H4 (cell line): Measurements from ENCODE around the gene CCDC60. TPM values are rescaled to one million over a fixed set of nuclear protein-coding genes. Genes with fewer than 3 reads are reported as not detected.

Experiments
- DNase-seq: peaks from one replicate; pipeline ENCODE4 v3.0.0-alpha.2; 2015; ENCODE audit warnings: low spot score
- total RNA-seq: library from RNA; depleted of rRNA; stranded (reverse); fragments of >200 nt; shearing (Covaris generic); gene quantifications from 2 replicates; pipeline ENCODE4 v1.2.3, GENCODE V29; 2014; rRNA removed

The CCDC60 gene, protein sequence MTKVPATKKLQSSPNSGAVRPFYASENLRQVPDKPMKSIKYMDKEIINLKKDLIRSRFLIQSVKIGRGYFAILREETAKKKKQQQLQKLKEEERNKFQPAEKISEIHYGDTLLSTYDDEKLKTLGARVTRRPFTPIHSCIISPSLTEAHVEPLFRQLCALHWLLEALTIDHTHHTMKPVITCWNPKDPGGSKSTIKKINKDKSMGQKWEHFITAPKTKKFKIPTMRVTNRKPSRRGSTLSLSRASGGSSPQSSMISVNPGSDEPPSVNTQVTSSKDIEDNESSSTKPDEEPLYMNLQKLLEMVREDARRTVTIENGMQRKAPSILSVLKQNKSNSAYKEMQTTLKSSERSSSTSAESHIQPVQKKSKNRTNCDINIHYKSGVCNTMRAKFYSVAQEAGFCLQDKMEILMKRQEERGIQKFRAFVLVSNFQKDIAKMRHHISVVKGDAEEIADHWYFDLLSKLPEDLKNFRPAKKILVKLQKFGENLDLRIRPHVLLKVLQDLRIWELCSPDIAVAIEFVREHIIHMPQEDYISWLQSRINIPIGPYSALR
- not detected in 2 replicates for total RNA-seq

DNA sequence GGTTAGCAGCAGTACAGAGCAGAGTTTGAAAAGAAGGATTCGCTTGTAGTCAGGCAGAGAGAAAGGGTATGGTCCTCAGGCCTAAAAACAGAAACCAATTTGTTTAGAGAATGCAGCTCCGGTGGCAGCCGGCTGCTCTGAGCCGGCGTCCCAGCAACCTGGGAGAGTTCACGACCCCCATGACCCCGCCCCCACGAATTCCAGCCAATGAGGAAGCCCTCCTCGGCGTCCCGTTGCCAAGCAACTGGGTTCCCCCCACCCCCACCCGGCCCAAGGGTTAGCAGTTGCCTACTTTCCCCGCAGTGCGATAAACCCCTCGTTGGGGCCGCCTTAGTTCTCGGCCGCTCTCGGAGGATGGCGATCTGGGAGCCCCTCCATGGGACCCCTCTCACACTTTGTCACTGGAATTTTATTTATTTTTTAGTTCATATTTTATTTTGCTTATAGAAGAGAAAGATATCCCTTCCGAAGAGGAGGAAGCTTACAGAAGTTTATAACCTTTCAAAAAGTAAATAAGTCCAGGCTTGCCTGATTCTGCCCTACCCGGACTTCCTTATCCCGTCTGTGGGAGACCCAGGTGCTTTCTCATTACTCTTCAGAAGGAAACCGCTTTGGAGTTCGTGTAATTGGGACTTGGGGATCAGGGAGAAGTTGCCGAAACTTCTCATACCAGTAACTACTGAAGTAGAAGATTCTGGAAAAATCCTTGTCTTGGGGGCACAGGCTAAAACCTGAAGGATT lies at the start of gene CCDC60:
Gene CCDC60, plus strand, starts transcription at position 300 of the 741 bp plus-strand sequence. CDS start 448 bp downstream, outside the sequence.
- DNase-seq, result no peak

DNA sequence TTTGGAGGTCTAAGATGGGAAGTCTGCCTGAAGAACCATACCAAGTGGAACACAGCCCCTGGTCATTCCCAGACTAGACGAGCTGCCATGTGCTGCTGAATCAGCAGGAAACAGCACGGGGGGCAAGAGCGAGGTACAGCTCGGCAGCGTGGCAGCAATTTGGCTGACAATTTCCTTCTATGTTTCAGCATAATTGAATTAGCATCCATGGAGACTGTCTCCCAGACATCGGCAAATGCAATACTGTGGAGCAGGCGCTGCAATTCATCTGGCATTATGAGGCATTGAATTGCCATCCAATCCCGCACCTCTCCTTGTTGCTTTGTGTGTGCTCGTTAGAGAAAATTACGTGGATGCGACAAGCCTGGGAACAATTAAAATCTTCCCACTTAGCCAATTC lies 46.0 kb upstream of the CCDC60 start:
- no peak for DNase-seq

DNA sequence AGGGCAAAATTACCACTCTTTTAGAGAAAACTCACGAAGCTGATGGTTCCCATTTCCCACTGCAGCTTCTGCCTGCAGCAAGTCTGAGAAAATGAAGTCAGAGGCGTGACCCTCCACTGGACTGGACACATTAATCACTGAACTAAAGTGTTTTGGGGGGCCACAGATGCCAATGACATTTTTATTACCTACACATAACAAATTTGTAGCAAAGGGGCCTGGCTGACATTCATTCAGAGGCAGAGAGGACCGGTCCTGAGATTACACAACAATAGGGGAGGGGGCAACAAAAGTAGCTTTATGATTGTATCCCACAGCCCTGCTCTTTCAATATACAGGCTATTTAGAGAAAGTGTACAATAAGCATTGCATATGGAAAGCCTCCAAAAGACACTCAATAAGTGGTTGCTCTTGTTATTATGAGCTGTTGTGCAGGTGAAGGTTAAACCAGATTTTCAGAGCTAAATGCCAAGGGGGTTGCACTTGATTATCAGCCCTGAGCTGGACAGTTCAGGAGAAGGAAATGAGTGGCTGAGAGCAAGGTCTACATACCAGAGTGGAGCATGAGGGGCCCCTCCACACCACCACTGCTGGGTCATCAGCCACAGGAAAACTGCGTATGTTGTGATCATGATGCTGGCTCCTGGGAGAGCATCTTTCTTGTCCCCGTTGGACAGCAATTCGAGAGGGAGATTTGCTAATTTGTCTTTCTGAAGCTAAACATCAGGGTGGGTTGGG lies 41.5 kb upstream of the CCDC60 start:
- no peak for DNase-seq

DNA sequence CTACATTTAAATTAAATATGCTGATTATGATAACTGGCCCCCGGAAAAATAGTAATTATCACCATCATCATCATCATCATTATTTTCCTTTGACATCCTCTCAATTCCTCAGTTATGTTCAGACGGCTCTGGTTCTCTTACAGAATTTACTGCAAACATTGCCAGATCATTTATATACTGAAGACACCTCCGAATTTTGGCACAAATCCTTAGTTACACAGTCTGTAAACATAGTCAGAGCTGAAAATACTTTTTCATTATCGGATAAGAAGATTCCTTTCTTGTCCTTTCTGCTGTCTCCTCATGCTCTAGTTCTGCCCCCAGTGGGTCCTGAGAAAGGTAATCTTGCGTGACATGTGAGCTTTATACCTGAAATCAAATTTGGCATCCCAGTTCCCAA lies 40.3 kb upstream of the CCDC60 start:
- DNase-seq, result no peak

DNA sequence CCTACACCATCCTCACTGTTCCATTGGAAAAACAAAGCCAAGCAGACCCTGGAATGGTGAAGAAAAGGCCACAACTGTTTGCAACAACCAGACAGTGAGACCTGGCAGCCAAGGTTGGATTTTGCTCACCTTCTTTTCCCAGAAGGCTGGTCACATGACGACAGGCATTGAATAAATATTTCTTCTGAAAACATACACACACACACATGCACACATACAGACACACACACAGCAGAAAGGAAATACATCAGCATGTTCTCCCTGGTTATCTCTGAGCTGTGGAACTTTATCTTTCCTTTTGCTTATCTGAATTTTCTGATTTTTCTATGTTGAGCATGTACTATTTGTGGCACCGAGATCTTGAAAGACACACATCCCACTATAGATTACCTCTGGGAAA lies 38.0 kb upstream of the CCDC60 start:
- no peak for DNase-seq

DNA sequence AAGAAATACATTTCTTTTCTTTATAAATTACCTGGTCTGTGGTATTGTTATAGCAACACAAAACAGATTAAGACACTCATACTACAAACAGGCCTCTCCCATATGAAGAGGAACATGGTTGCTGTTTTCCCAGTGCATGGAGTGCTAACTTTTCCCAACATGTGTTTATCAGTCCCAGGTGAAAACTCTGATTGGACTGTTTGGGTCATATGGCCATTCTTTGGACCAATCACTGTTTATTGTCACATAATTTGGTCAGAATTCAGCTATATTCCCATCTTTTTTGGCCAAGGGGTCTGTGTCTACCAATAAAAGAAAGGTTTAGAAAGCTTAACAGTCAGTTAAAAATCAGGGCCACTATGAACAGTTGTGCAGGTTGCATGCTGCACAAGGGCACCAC lies 35.4 kb upstream of the CCDC60 start:
- DNase-seq, result no peak

DNA sequence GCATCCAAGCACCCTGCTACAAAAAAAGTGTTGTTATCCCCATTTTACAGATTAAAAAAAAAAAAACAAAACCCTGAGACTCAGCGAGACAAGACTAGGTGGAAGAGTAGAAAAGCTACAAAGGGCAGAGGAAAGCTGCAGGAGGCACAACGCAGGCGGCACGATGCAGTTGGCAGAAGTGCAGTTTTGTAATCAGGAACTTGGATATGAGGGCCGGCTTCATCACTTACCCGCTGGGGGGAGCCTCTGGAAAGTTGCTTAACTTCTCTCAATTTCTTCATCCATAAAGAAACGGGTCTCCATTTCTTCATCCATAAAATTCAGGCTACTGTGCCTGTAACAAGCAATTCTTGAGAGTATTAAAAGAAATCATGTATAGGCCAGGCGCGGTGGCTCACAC lies 33.1 kb upstream of the CCDC60 start:
- DNase-seq, result no peak

DNA sequence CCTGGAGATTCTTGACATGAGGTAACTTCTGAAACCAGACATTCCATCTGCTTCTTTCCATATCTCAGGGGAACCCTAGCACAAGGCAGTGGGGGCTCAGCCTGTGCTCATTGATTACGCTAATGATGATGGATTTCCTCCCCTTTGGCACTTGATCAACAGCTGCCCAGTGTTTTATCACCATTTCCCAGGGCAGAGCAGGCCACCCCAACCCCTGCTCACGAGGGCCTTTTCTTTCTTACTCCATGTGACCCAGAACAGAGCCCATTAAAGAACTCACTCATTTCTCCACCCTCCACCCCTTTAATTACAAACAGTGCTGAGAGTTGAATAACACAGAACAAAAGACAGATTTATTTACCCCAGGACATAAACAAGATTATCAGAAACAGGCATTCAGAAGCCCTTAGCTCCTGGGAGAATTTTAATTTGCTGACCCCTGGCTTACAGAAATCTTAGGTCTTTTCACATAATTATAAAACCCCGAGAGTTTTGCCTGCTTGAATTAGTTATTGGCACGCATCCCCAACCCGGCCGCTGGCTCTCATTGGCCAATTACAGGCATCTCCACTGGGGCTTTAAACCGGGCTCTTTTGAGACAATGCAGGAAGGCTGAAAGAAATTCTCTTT lies 32.0 kb upstream of the CCDC60 start:
- no peak for DNase-seq

DNA sequence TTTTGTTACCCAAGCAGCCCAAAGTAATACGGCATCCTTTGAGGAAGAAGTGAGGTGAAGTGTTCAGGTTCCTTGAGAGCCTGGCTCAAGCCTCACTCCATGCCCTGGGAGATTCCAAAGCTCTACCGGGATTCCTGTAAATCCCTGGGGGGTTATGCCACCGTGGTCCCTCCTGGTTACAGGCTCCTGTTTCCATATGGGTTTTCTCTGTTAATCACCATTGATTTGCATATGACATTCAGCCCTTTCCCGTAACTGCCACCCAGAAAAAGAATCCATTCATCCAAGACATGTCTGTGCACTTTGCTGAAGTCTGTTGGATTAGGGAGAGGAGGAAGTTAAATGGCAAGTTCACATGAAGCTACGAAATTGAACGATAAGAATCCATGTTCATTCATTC lies 27.9 kb upstream of the CCDC60 start:
- no peak for DNase-seq

DNA sequence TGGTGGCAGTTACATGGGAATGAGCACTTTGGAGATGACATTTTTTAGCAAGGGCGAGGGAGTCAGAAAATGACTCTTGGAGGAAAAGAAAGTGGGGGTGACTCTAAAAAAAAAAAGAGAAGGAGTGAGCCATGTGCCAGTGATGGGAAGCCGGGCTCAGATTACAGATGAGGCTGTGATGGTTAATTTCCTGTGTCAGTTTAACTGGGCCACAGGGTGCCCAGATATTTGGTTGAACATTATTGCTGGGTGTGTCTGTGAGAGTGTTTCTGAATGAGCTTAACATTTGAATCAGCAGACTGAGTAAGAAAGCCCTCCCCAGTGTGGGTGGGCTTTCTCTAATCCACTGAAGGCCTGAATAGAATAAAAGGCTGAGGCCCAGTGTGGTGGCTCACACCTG lies 26.8 kb upstream of the CCDC60 start:
- DNase-seq, result no peak

DNA sequence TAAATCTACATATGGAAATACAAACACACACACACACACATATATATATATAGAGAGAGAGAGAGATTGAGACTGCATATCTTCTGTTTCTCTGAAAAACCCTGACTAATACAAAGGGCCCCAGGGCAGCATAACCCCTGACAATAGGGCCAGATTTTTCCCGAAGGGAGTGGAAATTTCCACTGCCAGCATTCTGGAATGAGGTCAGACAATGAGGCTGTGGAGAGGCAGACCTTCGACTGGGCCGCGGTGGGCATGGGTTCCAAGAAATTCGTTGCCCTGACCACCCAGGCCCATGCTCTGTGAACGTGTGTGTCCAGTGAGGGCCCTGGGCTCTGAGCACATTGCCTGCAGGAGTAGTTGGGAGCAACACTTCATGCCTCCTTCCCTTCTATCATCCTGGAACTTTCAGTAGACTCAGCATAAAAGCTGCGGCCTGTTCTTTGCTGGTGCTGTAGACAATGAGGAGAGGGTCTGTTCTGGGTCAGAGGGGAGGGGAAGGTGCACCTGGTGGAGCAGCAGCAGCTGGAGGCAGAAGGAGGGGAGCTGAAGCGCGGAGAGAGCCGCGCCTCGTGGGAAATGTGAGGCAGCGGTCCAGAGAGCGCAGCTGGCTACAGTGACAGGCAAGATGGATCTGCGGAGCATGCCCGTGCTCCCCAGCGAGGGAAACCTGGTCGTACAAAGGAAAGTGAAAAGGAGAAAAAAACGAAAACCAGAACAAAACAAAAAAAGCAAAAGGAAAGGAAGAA lies 25.6 kb upstream of the CCDC60 start:
- no peak for DNase-seq

DNA sequence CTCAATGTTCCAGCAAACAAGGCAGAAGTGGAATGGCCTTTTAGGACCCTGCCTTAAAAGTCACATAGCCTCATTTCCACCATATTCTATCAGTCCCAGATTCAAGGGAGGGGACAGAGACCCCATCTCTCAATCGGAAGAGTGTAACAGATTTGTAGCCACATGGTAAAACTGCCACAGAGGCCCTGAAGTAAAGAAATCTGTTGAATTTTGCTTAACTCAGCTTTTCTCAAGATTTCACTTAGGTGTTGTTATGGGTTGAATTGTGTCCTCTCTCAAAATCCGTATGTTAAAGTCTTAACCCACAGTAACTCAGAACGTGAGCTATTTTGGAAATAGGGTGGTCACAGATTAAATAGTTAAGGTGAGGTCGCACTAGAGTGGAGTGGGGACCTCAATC lies 22.7 kb upstream of the CCDC60 start:
- no peak for DNase-seq

DNA sequence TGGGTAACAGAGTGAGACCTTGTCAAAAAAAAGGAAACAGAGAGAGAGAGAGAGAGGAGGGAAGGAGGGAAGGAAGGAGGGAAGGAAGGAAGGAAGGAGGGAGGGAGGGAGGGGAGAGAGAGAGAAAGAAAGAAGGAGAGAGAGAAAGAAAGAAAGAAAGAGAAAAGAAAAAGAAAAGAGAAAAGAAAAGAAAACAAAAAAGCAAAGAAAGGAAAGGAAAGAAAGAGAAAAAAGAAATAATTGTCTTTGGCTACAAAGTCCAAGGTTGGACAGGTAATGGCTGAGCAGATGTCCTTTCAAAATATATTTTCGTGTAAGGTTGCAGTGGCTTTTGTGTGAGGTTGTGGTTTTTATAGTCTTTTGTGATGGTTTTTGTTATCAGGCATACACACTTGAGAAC lies 21.6 kb upstream of the CCDC60 start:
- no peak for DNase-seq

DNA sequence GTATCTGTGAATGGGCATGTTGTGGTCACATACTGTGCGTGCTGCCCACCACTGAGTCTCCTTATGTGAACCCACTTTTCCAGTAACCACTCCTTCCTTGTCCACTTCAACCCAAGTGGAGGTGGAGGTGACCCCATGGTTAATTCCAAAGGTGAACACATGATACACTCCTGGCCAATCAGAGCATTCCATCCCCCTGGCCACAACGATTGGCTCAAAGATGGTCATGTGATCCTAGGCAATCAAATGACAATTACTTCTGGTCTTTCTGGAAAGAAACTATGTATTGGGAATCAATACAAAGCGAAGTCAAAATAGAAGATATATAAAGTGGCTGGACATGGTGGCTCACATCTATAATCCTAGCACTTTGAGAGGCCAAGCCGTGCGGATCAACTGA lies 20.2 kb upstream of the CCDC60 start:
- DNase-seq, result no peak

DNA sequence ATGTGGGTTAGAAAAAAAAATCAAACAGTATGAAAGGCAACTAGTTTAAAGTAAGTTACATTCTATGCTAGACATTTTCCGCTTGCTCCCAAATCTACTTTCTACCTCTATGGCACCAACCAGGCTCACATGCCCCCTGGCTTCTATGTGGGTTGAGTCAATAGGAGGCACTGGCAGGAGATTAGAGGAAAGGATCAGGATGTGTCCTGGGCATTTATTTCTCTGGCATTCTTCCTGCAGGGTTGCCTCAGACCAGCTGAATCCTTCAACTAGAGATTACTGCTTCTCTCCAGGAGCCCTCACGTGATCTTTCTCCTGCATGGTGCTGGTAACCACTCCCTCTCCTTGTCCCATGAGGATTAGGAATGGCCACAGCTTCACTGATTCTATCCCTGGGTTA lies 14.9 kb upstream of the CCDC60 start:
- DNase-seq, result no peak

DNA sequence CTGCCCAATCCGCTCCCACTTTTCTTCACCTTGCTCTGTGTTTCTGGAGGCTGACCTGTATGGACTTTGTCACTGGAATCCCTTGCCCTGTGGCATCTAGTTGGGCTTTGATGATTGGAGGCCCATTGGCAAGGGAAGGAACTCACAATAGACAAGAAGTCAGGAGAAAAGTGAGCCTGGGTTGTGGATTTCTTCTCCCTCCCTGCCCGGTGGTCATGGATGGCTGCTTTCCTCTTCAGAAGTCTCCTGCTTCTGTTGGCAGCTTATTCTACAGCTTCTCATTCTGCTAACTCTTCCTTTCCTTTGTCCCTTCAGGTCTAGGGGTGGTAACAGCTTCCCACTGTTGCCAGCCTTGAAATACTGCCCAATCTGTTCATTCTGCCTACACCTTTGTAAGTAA lies 13.9 kb upstream of the CCDC60 start:
- no peak for DNase-seq

DNA sequence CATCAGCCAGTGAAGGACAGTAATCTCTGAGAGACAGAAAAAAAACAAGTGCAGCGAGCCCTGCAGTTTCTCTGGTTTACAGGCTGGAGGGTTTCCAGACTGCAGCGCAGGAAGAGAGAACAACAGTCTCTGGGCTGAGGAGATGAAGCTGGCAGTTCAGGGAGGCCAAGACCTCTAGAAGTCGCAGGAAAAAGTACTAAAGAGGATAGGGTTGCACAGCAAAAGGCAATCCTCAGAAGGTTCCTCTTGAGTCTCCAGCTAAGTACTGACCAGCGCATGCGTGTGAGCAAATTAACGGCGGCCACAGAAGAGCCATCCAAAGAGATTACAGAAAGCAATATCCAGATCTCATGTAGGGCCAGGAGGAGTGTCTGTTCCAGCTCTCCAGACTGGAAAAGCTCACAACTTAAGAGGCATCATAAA lies 12.2 kb upstream of the CCDC60 start:
- no peak for DNase-seq

DNA sequence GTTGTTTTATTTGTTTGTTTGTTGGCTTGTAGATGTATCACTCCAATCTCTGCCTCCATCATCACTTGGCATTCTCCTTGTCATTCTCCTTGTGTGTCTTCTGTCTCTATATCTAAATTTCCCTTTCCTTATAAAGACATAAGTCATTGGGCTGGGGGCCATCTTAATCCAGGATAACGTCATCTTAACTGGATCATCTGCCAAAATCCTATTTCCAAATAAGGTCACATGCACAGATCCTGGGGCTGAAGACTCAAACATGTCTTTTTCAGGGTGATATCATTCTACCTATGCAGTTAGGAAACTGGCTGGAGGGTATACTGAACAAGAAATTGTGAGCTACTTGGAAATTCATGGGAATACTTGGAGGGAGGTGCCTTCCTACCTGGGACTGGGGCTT lies 8.7 kb upstream of the CCDC60 start:
- no peak for DNase-seq

DNA sequence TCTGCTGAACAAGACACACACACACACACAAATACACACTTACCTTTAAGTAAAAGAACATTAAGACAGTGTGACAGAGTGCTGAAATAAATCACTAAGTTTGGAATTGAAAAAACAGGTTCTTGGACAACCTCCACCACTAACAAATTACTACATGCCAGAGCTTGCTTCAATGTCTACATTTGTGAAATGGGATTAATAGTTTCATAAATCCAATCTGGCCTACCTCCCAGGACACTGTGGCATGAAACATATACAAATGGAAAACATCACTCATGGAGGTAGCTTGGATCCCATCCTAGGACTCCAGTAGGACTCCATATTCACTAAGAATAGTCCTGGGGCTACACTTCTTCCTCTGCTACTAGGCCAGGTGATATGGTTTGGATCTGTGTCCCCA lies 8.2 kb upstream of the CCDC60 start:
- DNase-seq, result no peak

DNA sequence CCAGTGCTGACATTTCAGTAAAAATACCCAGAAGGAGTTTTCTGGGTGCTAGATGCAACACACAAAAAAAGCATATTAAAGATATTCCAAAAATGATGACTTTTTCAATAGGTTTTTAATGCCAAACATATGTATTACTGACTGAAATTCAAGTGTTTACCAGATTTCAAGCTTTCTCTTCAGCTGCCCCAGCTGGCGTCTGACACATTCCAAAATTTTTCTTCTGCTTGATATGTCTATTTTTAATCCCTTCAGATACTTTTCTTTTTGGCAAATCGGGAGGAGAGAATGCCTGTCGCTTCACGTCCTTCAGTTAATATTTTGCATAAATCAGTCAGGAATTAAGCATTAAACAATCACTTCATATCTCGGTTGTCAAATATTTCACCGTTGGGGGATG lies 7.1 kb upstream of the CCDC60 start:
- no peak for DNase-seq

DNA sequence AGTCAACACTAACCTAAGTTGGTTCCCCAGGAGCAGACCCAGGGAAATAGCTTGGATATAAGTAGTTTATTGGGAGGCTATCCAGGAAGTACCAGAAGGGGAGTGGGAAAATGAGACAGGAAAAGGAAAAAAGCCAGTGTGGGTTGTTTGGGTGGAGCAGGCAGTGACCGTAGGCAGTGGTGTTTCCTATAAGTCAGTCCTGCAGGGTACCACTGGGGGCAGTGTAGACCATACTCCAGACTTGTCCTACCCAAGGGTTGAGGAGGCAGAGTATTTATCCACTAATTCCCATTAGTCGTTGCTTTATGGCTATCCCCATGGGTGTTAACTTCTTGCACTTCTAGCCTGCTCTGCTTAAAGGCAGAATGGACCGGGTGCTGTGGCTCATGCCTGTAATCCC lies 6.4 kb upstream of the CCDC60 start:
- no peak for DNase-seq
